Stimulated activated CD8-positive, alpha-beta memory T cell treated with anti-CD3 and anti-CD28 coated beads, Interleukin-4, amount 100 ng/mL, for 24 hours (primary cell): ENCODE results near the gene ALOX12.
"Not testable (repeated sequence)": the region's sequence is repeated elsewhere in the genome, so short reads cannot be mapped to it uniquely, and the experiment has no call there.

Experiments
- DNase-seq: peaks from one replicate; pipeline ENCODE4 v3.0.0-alpha.2; 2020; ENCODE audit warnings: low read depth

ALOX12 gene

GRCh38 chr17:6995500-6996255 lies at the start of gene ALOX12:
TSS of gene ALOX12 (plus strand) at chr17:6996049. CDS start at chr17:6996118, 69 bp downstream.
- no peak for DNase-seq

GRCh38 chr17:6947745-6948144 lies 48.1 kb upstream of the ALOX12 start:
- DNase-seq = no peak

GRCh38 chr17:6948562-6948961 lies 47.3 kb upstream of the ALOX12 start:
- DNase-seq = no peak

GRCh38 chr17:6948976-6949375 lies 46.9 kb upstream of the ALOX12 start:
- no peak for DNase-seq

- DNase-seq = not testable (repeated sequence)
These were observed 44.9 kb upstream of the ALOX12 start for GRCh38 chr17:6950938-6951337.

- no peak for DNase-seq
These were observed 42.2 kb upstream of the ALOX12 start for GRCh38 chr17:6953689-6954088.

- DNase-seq = no peak
These were observed 36.1 kb upstream of the ALOX12 start for GRCh38 chr17:6959700-6960099.

- no peak for DNase-seq
These were observed 26.5 kb upstream of the ALOX12 start for GRCh38 chr17:6969323-6969726.

- DNase-seq = no peak
These were observed 24.9 kb upstream of the ALOX12 start for GRCh38 chr17:6970992-6971391.

- DNase-seq = not testable (repeated sequence)
These were observed 16.4 kb upstream of the ALOX12 start for GRCh38 chr17:6979440-6979839.

- DNase-seq = no peak
These were observed 14.4 kb upstream of the ALOX12 start for GRCh38 chr17:6981426-6981825.

GRCh38 chr17:6985266-6985665 lies 10.6 kb upstream of the ALOX12 start:
- no peak for DNase-seq

- no peak for DNase-seq
These were observed 9.2 kb upstream of the ALOX12 start for GRCh38 chr17:6986676-6987075.

- DNase-seq = no peak
These were observed 6.1 kb upstream of the ALOX12 start for GRCh38 chr17:6989779-6990178.

- not testable (repeated sequence) for DNase-seq
These were observed 2.2 kb upstream of the ALOX12 start for GRCh38 chr17:6993613-6994056.

- DNase-seq = no peak
These were observed 1.7 kb upstream of the ALOX12 start for GRCh38 chr17:6994118-6994598.

GRCh38 chr17:6994666-6995256 lies 1.1 kb upstream of the ALOX12 start:
- DNase-seq = no peak

GRCh38 chr17:6996256-6997011 lies 585 bp downstream of the ALOX12 start:
- DNase-seq = no peak

- DNase-seq = no peak
These were observed 1.3 kb downstream of the ALOX12 start for GRCh38 chr17:6997171-6997570.

- no peak for DNase-seq
These were observed 3.1 kb downstream of the ALOX12 start for GRCh38 chr17:6998855-6999508.

GRCh38 chr17:7001318-7001961 lies 5.6 kb downstream of the ALOX12 start:
- no peak for DNase-seq
